Stimulated activated CD8-positive, alpha-beta memory T cell treated with anti-CD3 and anti-CD28 coated beads, Interleukin-4, amount 100 ng/mL, for 1 hour (primary cell): ENCODE results near the gene EEF1AKMT3.

Source experiments
- DNase-seq, 2 donors: peaks; one replicate each; pipeline ENCODE4 v3.0.0-alpha.2; 2020; ENCODE audit warnings: low read depth in 2 of 2, low spot score in 1 of 2

The EEF1AKMT3 gene

GRCh38 chr12:57772429-57773322, at the start of gene EEF1AKMT3:
EEF1AKMT3 (plus strand) TSS chr12:57772614; CDS start chr12:57772725, 111 bp downstream.
- DNase-seq: no peak

- DNase-seq: no peak
Observed at GRCh38 chr12:57722716-57723629, 49.4 kb upstream of the EEF1AKMT3 start.

GRCh38 chr12:57723630-57723962, 48.8 kb upstream of the EEF1AKMT3 start:
- no peak for DNase-seq

- DNase-seq: no peak
Observed at GRCh38 chr12:57724003-57724935, 48.1 kb upstream of the EEF1AKMT3 start.

- no peak for DNase-seq
Observed at GRCh38 chr12:57724936-57725740, 47.3 kb upstream of the EEF1AKMT3 start.

GRCh38 chr12:57725851-57726150, 46.6 kb upstream of the EEF1AKMT3 start:
- DNase-seq: no peak

GRCh38 chr12:57726151-57726883, 46.1 kb upstream of the EEF1AKMT3 start:
- no peak for DNase-seq

GRCh38 chr12:57726884-57727757, 45.3 kb upstream of the EEF1AKMT3 start:
- DNase-seq: no peak

- DNase-seq: no peak
Observed at GRCh38 chr12:57727758-57728395, 44.5 kb upstream of the EEF1AKMT3 start.

GRCh38 chr12:57729321-57729844, 43.0 kb upstream of the EEF1AKMT3 start:
- DNase-seq: no peak

GRCh38 chr12:57730336-57731067, 41.9 kb upstream of the EEF1AKMT3 start:
- no peak for DNase-seq

- no peak for DNase-seq
Observed at GRCh38 chr12:57731411-57732080, 40.9 kb upstream of the EEF1AKMT3 start.

GRCh38 chr12:57732270-57732669, 40.1 kb upstream of the EEF1AKMT3 start:
- no peak for DNase-seq

- no peak for DNase-seq
Observed at GRCh38 chr12:57732726-57733593, 39.5 kb upstream of the EEF1AKMT3 start.

GRCh38 chr12:57733928-57734327, 38.5 kb upstream of the EEF1AKMT3 start:
- DNase-seq: no peak

- no peak for DNase-seq
Observed at GRCh38 chr12:57734591-57734990, 37.8 kb upstream of the EEF1AKMT3 start.
